ENCODE results near the gene GTPBP1.

The GTPBP1 gene

GRCh38 chr22:38761202-38762162 is 55.7 kb downstream of the GTPBP1 start:
- DNase-seq: no peak

GRCh38 chr22:38762551-38762983 is 56.8 kb downstream of the GTPBP1 start:
- no peak for DNase-seq

DNA sequence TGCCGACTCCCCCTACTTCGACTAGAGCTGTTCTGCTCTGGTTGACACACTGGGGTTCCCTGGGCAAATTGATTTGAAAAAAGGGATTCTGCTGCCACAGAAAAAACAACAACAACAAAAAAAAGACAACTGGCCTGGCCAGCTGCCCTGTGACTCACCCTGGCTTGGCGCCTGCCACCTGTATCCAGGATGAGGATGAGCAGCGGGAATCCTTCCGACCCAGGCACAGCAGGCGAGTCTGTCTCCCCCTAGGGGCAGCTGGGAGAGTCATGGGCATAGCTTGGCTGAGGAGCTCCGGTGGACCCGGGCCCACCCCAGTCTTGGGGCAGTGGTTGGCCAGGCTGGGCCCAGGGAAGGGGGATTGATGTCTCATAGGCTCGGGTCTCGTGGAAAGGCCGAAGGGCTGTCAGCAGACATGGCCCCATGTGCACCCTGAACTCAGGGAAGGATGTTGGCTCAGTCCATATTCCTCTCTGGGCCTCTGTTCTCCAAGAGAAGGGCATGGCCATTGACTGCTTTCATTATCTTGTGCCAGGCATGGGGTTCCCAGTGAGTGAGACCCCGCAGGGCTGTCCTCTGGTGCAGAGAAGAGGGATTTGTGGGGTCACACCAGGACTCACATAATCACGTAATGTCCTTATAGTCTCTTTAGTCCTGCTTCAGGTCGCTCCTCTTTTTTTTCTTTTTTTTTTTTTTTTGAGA is 60.5 kb downstream of the GTPBP1 start:
- no peak for DNase-seq

GRCh38 chr22:38767313-38767712 is 61.6 kb downstream of the GTPBP1 start:
- DNase-seq: no peak

- DNase-seq: no peak
Observed at GRCh38 chr22:38768036-38768435, 62.3 kb downstream of the GTPBP1 start.

DNA sequence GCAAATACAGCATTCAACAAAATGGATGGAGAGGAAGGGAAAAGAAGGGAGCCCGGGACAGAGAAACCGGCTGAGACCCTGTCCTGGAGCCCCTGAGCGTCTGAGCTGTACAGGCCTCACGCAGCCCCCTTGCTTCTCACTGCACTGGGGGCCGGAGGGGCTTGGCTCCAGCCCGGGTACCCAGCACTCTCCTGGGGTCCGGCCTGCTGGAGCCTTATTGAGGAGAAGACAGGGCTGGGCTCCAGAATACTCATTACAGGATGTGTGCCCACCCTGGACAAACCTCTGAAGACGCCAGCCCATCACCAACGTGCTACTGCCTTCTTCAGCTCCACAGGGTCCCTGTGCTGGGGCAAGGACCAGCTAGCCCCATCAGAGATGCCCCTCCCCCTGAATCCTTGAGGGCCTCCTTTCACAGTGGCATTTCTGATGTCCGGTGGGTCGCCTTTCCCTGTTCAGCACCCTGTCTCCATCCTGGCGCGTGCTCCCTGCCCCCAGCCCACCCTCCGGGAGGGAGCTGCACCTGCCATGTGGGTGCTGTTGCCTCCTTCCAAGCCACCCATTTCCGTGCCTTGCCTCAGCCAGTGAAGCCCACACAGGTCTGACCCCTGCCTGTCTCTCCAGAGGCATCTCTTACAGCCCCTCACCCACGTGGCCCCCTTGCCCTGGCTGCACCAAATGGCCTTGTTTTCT is 64.7 kb downstream of the GTPBP1 start:
- no peak for DNase-seq

GRCh38 chr22:38772623-38772873 is 66.8 kb downstream of the GTPBP1 start:
- DNase-seq: no peak

- DNase-seq: no peak
Observed at GRCh38 chr22:38773363-38773946, 67.7 kb downstream of the GTPBP1 start.

DNA sequence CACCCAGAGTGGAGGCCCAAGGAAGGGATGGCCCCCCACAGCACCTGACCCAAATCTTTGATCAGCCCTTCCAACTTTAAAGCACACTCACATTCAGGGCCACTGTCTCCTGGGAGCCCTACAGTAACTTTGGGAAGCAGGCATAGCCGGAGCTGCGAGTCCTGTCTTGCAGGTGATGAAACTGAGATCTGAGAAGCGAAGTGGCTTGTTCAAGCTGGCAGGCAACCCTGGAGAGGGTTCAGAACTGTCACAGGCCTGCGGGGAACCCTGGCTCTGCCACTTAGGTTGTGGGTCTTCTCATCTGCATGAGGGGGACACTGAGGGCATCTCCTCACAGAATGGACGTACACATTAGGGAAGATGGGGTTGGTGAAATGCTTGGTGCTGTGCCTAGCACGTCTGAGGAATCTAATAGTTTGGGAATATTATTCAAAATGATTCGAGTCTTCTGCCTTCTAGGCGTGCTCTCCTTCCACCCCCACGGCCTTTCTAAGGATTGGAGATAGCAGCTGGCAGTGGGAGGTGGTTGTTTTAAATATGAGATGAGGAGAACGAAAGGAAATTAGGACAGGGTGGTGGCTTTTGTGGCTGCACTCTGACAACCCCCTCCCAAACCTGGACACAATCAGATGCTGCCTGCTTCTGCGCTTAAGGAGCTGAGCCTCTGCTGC is 68.9 kb downstream of the GTPBP1 start:
- no peak for DNase-seq

DNA sequence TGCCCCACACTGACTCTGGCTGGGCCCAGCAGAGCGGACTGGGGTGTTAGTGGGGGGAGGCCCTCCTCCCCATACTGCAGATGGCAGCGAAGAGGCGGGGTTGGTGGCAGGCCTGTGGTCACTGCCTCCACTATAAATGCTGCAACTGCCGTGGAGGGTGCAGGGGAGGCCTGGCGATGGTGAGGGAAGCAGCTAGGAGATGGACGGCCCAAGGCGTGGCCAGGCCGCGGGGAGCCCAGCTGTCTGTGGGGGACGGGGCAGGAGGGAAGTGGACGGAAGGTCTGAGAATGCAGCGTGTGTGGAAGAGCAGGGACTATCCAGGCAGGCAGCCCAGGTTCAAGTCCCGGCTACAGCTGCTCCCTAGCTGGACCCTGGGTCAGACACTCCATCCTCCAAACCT is 69.9 kb downstream of the GTPBP1 start:
- no peak for DNase-seq

GRCh38 chr22:38776086-38776485 is 70.3 kb downstream of the GTPBP1 start:
- DNase-seq: no peak

DNA sequence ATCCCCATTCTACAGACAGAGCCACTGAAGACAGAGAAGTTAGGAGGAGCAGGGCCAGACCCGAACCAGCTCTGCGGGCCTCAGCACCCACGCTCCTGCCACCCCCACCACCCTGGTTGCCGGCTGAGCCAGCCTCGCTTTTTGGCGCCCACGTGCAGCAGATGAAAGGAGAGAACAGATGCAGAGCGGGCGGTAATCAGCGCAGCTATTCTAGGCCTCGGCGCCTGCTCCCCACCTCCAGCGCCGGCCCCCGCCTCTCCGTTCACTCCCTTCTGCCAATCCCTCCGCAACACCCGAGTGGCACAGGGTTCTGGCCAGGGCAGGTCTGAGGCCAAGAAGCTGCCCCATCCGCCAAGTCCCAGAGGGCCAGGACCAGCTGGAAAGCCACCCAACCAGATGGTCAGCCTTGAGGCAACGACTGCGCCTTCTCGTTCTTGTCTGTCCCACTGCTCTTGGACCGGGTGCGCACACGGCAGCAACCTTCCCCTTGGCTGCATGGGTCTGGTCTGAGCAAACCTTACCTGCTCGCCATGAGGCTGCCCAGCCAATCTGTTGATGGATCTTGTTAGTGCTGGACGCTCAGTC is 71.4 kb downstream of the GTPBP1 start:
- DNase-seq: no peak

DNA sequence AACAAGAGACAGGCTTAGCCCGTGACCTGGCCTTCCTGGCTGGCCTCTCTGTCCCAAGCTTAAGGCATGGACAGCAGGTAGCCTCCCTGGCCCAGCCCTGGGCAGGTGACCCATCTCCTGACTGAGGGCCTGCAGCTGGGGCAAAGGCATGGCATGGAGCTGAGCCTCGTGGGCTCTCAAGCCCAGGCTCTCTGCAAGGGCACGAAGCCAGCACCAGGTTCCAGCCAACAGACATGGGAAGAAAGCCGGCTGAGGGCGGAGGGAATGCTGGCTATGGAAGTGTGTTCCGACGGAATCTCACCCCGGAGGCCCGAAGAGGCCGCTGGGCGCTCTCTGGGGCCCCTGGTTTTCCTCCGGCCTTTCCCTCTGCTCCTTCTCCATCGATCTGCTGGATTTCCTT is 75.3 kb downstream of the GTPBP1 start:
- DNase-seq: no peak

DNA sequence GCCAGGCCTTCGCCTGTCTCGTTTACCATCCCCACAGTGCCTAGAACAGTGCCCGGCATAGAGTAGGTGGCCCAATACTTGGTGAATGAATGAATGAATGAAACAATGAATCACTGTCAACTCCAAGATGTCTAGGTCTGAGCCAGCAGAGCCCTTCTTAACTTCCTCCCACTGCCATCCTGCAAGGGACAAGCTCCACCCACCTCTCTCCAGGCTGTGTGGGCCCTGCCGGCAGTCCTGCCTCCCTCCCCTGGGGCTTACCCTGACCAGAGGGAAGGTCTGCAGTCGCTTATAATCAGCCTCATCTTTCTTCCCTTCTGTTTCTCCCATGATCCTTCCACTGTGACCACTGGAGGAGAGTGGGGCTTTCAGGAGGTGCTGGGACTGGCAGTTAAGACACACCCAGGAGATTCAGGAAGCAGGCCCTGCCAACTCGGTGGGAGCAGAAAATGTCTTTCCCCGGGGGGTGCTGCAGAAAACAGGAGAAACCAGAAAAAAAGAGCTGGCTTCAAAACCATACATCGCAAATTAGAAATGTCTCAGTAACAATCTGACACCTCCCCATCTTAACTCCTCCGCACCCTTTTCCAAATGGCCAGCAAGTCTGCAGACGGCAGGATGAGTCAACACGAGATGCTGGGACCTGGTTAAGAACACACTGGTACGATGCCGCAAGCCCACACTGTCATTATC is 76.8 kb downstream of the GTPBP1 start:
- DNase-seq: no peak
